ENCODE data around the gene EGFR. TPM values are rescaled to one million over a fixed set of nuclear protein-coding genes. Genes with fewer than 3 reads are reported as not detected.

EGFR gene
- total RNA-seq, 1 donor from 2014 or later: 6.1 TPM

DNA sequence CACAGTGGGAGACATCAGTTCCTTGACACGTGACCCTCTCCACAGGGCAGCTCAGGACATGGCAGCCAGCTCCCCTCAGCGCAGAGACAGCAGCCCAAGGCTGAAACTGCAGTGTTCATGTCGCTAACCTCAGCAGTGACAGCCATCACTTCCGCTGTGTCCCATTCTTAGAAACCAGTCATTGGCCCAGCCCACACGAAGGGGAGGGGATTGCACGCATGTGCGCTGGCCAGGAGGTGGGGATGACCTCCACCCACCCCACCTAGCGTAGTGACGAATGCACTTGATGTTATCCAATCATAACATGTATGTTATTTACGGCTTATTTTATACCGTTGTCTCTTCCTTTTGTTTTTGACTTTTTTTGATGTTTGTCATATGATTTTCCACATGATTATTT, 36.9 kb upstream of the EGFR start:
- Histone ChIP-seq H3K4me3 (no peak overlapping the region), H3K27me3 (ENCODE audit: low read depth) (peaks cover 24% of the 10 kb centered on the region), H3K36me3 (no peaks in the 10 kb centered on the region), H3K27ac (replicated peaks) (no peak overlapping the region), H3K4me1 (no peaks in the 10 kb centered on the region), H3K9me3 (replicated peaks) (no peaks in the 10 kb centered on the region)
- no peak for DNase-seq
- intact Hi-C loops (cut with micrococcal nuclease): no loop called here
- TF ChIP-seq, protein P1, sequence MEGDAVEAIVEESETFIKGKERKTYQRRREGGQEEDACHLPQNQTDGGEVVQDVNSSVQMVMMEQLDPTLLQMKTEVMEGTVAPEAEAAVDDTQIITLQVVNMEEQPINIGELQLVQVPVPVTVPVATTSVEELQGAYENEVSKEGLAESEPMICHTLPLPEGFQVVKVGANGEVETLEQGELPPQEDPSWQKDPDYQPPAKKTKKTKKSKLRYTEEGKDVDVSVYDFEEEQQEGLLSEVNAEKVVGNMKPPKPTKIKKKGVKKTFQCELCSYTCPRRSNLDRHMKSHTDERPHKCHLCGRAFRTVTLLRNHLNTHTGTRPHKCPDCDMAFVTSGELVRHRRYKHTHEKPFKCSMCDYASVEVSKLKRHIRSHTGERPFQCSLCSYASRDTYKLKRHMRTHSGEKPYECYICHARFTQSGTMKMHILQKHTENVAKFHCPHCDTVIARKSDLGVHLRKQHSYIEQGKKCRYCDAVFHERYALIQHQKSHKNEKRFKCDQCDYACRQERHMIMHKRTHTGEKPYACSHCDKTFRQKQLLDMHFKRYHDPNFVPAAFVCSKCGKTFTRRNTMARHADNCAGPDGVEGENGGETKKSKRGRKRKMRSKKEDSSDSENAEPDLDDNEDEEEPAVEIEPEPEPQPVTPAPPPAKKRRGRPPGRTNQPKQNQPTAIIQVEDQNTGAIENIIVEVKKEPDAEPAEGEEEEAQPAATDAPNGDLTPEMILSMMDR (IDR thresholded peaks at IDR 0.05; ENCODE audit: borderline replicate concordance): no peak

DNA sequence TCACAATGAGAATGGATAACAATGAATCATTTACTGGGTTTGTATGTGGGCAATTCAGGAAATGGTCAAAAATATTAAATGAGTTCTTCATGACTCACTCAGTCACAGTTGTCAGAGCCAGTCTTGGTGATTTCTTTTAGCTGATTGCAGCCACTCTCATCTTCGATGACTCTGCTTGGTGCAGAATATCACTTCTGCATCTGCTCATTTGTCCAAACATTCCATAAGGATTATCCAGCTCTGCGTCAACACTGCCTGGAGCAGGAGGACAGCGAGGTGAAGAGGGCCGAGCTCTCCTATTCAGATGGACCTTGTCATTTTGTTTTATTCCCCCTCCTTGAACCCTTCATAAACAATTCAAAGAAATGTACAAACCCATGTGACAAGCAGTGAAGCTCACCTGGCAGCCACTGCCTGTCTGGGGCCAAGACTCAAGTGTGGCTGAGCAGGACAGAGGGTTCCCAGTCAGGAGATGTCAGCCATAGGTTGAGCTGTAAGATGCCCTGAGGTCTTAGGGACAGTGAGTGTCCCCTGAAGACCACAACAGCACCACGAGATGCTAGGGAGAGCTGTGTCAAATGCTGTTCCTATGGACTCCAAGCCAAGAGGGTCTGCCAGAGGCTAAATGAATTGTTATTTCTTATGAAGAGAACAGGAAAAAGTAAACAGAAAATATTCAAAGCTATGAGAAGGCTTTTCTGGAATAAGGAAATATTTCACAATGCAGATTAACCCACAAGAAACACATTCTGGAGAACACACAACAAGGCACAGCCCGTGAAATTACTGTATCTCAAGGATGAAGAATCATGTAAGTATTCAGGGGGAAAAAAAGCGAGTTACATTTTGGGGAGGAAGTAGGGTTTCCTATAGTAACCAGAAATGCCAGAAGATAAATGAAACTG, 33.1 kb upstream of the EGFR start:
- Histone ChIP-seq H3K36me3 (no peaks in the 10 kb centered on the region), H3K27me3 (ENCODE audit: low read depth) (peaks cover 24% of the 10 kb centered on the region), H3K4me3 (no peak overlapping the region), H3K9me3 (replicated peaks) (no peaks in the 10 kb centered on the region), H3K27ac (replicated peaks) (no peak overlapping the region), H3K4me1 (no peaks in the 10 kb centered on the region)
- DNase-seq: no peak
- TF ChIP-seq, protein P1 (IDR thresholded peaks at IDR 0.05; ENCODE audit: borderline replicate concordance): no peak
- intact Hi-C loops (cut with micrococcal nuclease): no loop called here

DNA sequence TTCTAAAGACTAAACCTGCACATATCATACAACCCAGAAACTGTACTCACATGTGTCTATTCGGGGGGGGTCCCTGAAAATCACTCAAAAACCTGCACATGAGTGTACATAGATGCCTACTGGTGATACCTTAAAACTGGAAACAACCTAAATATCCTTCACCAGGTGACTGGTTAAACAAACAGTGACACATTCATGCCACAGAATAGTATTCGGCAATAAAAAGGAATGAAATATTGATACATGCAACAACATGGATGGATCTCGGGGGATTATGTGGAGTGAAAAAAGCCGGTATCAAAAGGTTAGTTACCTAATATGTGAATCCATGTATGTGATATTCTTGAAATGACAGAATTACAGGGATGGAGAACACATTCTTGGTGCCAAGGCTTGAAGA, 32.1 kb upstream of the EGFR start:
- Histone ChIP-seq H3K27ac (replicated peaks) (no peak overlapping the region), H3K4me1 (no peaks in the 10 kb centered on the region), H3K36me3 (no peaks in the 10 kb centered on the region), H3K27me3 (ENCODE audit: low read depth) (peaks cover 24% of the 10 kb centered on the region), H3K9me3 (replicated peaks) (no peaks in the 10 kb centered on the region), H3K4me3 (no peak overlapping the region)
- TF ChIP-seq, protein P1 (IDR thresholded peaks at IDR 0.05; ENCODE audit: borderline replicate concordance): no peak
- DNase-seq: no peak
- intact Hi-C loops (cut with micrococcal nuclease): no loop called here

DNA sequence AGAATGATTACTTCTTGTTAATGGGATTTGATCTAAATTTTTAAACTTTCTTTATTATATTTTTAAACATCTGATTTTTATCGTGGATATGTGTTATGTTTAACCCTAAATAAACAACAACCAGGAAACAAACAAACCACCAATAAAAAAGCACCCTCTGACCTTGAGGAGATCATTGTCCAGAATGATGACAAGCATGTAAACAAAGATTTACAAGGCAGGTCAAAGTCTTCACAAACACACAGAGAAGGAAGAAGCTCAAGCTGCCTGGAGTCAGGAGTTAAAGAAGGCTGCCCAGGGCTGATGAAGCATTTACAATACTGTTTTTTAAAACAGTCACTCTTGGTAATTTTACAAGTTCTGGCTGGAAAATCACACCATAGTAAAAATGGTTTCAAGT, 31.0 kb upstream of the EGFR start:
- H3K9me3 ChIP-seq (replicated peaks): no peaks in the 10 kb centered on the region
- no peak for DNase-seq
- intact Hi-C loops (cut with micrococcal nuclease): no loop called here

DNA sequence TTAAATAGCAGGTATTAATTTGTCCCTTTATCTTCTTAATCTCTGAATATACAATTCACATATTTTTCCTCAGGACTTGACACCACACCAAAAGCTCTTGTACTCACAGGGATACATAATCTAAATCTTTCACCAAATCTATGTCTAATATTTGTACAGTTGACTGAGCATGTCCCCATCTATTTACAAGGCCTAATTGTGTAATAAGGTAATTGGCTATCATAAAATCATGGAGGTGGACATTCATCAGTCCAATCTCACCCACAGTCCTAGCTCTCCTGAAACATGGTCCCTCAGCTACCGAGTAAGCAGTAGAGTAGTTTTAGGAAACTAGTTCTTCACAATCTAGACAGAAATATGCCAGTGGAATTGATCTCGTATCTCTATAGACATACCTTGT, 30.3 kb upstream of the EGFR start:
- Histone ChIP-seq H3K4me3 (no peak overlapping the region), H3K9me3 (replicated peaks) (no peaks in the 10 kb centered on the region)
- TF ChIP-seq, protein P1 (IDR thresholded peaks at IDR 0.05; ENCODE audit: borderline replicate concordance): no peak

More for the DNA sequence above, 31.0 kb upstream of the EGFR start:
- no peaks in the 10 kb centered on the region for H3K4me1 ChIP-seq
- no peaks in the 10 kb centered on the region for H3K36me3 ChIP-seq
- H3K27ac ChIP-seq (replicated peaks): no peak overlapping the region
- no peak overlapping the region for H3K4me3 ChIP-seq
- H3K27me3 ChIP-seq (ENCODE audit: low read depth): peaks cover 24% of the 10 kb centered on the region
- TF ChIP-seq, protein P1 (IDR thresholded peaks at IDR 0.05; ENCODE audit: borderline replicate concordance): no peak

More for the DNA sequence above, 30.3 kb upstream of the EGFR start:
- no peak overlapping the region for H3K27ac ChIP-seq (replicated peaks)
- peaks cover 23% of the 10 kb centered on the region for H3K27me3 ChIP-seq (ENCODE audit: low read depth)
- H3K36me3 ChIP-seq: no peaks in the 10 kb centered on the region
- no peaks in the 10 kb centered on the region for H3K4me1 ChIP-seq
- intact Hi-C loops (cut with micrococcal nuclease): no loop called here
- DNase-seq: no peak

Data from left ventricle myocardium inferior (tissue), 1 donor.